GM19023 (cell line): ENCODE data around the gene RXRA.

ENCODE experiments used
- ATAC-seq: cut with Tn5 transposase; IDR thresholded peaks from one replicate; pipeline ENCODE4 v1.9.1; 2021; ENCODE audit warnings: mild to moderate bottlenecking, moderate library complexity; ENCODE audit not compliant: unreplicated experiment

The RXRA gene

DNA sequence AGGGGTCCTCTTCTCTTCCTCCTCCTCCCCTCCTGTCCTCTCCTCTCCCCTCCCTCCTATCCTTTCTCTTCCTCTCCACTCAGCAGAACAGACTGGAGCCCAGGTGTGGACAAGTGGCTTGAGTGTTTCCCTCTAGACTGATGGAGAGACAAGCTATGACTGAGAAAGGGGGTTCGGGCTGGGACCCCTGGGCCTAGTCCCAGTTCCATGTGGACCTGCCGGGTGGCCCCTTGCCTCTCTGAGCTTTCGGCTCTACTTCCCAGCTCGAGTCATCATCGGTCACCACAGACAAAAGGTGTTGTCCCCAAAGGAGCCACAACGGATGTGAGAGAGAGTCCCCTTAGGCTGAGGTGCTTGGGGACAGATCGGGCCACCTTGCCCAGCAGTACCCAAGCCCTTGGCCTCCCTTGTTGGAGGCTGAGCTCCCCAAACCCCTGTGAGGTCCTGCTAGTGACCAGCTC lies 3.4 kb upstream of the RXRA start:
- ATAC-seq = no peak

DNA sequence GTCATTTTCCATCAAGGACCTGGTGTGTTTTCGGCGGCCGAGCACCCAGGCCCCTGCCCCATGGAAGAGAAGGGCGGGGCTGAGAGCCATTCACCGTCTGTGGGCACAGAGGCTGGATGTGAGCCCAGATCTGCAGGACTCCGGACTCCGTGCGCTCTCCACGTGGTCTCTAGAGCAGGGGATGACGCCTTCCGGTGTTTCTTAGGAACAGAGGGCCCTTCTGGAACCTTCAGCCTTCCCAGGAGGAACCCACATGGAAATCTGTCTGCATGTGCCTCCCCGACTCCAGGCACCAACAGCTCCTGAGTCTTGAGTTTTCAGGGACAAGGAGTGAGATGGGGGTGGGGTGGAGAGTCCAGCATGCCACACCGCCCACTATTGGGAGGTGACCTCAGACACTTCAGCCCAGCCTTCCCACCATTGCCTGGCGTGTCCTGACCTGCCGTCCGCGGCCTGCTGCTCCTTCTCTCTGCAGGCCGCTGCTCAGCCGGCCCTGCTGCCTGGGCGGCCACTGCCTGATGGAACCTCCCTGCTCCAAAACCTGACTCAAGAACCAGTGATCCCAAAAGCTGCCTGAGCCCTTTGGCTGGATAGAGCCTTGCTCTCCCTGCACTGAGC lies 2.4 kb upstream of the RXRA start:
- ATAC-seq = no peak

- no peak for ATAC-seq
Measured at GRCh38 chr9:134324359-134325095, 1.7 kb upstream of the RXRA start.

DNA sequence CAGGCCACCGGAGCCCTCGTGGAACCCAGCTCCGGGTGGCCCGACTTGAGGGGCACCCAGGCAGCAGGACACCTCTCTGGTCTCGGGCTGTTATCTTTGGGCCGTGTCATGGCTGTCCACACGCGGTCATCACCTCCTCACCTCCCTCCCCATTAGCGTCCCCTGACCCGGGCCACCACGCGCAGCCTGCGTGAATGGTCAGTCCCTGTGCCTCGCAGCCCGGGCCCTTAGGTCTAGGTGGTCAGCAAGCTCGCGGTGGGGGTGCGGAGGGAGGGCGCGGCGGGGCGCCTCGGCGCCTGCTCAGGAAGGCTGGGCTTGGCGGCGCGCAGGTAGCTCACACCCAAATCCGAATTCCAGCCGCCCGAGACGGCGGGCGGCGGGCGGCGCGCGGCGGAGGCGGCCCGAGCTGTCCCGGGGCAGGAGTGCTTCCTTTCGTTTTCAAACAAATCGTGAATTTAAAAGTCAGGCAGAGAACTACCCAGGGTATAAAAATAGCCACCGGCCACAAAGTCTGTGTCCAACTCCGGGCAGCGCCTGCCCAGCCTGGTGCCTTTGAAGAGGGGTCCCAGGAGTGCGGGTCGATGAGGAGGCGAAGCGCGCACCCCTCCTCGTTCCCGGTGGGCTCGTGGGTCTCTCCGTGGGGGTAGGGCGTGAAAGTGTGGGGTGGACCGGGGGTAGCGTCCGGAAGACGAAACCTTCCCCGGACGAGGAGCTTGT lies 1.0 kb upstream of the RXRA start:
- ATAC-seq = no peak

- no peak for ATAC-seq
Measured at GRCh38 chr9:134326724-134327601, 708 bp downstream of the RXRA start.

- no peak for ATAC-seq
Measured at GRCh38 chr9:134327671-134328231, 1.5 kb downstream of the RXRA start.

GRCh38 chr9:134328341-134328840 lies 2.1 kb downstream of the RXRA start:
- ATAC-seq = no peak

GRCh38 chr9:134328841-134329575 lies 2.8 kb downstream of the RXRA start:
- no peak for ATAC-seq

DNA sequence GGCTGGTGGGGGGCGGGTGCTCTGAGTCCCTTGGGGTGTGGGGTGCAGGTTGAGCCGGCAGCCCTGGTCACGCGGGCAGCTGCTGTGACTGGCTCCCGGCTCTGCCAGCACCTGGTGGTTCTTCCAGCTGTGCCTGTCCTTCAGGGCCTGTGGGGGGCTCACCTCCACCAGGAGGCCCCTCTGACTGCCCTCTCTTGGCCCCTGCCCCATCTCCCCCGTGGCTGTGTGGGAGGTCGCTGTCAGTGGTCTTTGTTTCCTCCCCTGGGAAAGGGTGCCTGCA lies 3.3 kb downstream of the RXRA start:
- ATAC-seq = no peak

DNA sequence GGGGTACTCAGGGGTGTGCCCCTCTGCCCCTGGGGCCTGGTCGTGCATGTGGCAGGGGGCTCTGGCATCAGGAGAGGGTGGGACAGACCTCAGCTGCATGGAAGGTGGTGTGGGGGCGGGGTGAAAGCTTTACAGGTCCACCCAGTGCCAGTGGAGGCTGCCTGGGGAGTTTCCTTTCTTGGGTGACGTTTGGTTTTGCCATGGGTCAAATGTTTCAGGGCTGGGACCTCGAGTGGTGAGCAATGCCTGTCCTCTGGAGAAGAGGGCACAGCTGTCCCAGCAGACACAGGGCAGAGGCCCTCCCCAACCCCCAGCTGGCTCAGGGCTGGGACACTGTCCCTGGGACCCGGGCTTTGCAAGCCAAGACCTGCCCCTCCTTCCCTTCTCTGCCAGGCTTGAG lies 3.6 kb downstream of the RXRA start:
- no peak for ATAC-seq

- ATAC-seq = no peak
Measured at GRCh38 chr9:134330590-134330989, 4.3 kb downstream of the RXRA start.

DNA sequence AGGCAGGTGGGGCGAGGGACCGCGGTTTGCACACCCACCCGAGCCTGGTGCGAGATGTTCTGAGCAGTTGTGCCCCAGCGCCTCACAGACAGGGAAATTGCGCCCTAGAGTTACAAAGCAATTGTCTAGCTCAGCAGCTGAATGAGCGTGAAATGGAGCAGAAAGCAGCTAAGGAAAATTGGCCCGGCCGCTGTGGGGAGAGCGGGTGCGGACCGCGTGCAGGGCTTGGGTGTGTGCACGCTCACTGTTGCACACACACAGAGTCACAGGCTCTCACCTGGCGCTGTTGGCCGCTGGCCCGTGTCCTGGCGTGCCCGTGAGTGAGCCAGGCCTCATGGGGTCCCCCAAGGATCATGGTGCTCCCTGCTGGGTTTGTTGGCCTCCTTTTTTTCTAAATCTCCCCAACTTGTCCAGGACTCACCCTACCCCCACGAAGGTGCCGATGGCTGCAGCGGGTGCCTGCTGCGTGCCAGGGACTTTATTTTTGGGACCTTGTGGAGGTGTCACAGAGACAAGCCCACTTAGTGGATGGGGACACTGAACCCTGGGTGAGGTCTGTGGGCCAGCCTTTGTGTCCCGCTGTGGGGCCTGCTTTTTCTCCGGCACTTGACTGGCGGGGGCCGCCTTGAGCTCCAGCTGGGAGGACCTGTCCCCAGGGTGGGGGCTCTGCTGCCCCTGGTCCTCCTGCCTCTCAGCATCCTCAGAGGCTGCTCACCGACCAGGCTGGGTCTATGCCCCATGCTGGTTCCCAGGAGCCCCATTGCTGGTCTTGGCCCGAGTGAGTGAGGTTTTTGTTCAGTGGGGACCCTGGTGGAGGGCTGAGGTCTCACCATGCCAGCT lies 5.2 kb downstream of the RXRA start:
- no peak for ATAC-seq

DNA sequence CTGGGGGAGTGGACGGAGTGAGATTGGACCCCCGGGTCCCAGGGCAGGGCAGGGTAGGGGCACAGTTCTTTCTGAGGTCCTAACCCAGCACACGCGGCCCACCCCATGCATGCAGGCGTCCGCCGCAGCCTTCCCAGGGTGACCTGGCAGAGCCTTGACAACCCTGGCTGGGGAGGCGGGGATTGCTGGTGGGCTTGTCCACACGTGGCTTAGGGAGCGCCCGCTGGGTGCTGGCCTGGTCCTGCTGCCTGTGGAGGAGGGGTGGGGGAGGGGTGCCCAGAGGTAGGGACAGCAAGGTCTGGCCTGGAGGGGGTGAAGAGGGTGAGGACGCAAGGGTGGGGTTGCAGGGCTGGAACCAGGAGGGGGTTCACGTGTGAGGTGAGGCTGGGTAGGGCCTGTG lies 6.0 kb downstream of the RXRA start:
- ATAC-seq = no peak

DNA sequence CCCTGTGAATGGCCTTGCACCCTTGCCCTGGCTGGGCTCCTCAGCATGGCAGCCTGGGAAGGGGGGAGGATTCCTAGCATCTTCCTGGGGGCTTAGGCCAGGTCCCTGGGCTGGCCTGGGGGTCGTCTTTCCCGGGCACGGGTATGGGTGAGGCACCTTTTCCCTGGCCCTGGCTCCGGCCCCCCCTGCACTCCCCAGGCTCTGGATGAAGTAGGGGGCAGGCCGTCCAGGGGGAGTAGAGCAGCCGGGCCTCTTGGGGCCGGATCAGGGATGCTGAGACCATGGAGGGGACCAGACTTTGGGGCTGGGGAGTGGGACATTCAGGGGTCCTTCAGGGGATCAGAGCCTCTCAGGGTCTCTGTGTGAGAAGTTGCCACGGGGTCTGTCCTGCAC lies 6.6 kb downstream of the RXRA start:
- no peak for ATAC-seq

DNA sequence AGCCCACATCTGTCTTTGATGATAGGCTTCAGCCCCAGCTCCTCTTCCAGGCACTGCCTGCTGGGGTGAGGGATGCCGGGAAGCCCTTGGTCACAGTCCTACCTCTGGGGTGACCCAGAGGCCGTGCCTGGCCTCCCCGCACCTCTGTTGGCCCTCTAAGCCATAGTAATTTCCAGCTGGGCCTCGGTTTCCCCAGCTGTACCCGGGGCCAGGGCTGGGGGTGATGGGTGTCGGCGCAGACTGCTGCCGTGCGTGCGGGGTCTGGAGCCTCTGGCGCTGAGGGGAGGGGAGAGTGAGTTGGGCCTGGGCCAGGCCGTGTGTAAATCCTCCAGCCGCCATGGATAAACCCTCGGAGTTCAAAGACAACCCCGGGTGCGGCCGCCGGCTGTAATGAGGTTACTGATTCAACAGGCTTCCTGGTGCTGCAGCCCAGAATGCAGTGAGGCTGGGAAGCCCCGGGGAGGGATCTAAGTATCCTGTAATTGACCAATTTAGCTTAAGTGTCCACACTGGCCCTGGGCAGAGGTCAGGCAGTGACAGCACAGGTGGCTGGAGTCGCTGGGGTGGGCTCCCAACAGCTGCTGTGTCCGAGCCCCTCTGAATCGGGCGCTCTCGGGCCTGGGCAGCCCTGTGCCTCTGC lies 7.1 kb downstream of the RXRA start:
- ATAC-seq = no peak

DNA sequence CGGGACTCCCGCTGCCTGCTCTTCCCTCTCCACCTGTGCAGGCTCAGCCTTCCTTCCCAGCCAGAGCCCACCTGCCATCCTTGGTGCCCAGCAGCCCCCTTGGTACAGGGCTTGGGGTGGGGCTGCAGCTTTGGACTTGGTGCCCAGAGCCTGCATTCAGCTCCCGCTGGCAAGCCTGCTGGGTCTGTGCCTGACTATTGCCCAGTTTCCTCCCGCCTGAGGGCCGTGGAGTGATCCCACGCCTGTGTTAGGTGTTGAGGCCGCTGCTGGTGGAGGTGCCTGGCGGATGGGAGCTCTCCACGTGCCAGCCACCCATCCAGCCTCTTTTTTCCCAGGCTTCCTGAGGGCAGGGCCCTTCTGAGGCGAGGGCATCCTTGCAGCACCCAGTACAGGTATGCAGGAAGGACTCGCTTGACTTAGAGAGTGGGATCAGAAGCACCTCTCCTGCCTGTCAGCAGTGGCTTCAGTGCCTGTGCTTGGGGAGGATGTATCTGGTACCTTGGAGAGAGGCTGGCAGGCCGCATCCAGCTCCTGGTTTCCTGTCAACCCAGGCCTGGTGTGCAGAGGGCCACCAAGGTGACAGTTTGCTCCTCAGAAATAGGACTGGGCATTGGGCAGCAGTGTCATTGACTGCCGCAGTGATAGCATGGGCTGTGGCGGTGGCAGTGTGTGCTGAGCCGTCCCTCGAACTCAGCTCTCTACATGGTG lies 7.8 kb downstream of the RXRA start:
- ATAC-seq = no peak

- ATAC-seq = no peak
Measured at GRCh38 chr9:134335061-134335460, 8.8 kb downstream of the RXRA start.
